Measurements from ENCODE around the gene UNC13A.

Gene UNC13A

DNA sequence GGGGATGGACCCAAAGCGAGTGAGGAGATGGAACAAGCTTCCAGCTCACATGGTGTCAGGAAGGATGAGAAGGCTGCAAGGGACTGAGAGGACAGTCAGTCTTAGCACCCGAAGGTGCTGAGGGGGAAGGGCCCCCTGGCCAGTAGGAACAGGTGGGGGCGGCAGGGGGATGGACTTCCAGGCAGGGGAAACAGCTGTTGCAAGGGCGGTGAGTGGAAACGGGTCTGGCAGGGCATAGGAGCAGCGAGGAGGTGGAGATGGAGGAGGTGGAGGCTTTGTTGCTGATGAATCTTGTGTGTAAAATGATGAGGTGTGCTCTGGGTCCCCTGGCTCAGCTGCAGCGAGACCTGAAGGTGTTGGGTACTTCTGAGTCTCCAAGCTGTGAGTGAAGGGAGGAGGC lies 32.3 kb upstream of the UNC13A start:
- H3K27ac ChIP-seq: peak overlapping the region; percentile 71
- no peak for TF ChIP-seq ZFX (IDR thresholded peaks at IDR 0.05; ENCODE audit: borderline replicate concordance)

DNA sequence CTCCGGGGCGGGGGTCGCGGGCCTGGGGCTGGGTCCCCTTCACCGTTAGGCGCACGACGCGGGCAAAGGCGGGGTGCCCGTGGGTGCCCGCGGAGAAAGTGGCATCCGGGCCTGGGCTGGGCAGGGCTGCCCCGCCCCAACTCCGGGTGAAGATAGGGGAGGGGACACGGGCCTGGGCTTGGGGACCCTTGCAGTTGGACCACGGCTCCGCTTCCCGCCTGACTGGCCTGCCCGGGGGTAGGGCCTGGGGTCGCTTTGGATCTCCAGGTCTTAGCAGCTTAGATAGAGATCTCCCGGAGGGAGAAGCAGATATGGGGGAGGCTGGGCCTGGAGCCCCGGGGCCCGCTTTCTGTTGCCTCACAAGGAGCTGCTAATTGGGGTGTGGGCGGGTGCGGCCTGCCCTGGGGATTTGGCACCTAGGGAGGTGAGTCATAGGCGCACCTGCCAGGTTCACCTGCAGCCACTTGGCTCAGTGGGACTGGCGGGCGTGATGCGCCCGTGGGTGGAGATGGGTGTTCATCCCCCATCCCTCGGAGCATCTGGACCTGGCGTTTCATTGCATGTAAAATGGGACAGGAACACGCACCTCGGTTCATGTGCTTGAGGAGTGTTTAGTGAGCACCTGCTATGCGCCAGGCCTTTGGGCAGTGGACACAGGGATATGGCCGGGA lies 31.7 kb upstream of the UNC13A start:
- TF ChIP-seq ZFX (IDR thresholded peaks at IDR 0.05; ENCODE audit: borderline replicate concordance) (no peak), CTCF (IDR thresholded peaks at IDR 0.05) (no peak)
- H3K27ac ChIP-seq: peak overlapping the region; percentile 71

DNA sequence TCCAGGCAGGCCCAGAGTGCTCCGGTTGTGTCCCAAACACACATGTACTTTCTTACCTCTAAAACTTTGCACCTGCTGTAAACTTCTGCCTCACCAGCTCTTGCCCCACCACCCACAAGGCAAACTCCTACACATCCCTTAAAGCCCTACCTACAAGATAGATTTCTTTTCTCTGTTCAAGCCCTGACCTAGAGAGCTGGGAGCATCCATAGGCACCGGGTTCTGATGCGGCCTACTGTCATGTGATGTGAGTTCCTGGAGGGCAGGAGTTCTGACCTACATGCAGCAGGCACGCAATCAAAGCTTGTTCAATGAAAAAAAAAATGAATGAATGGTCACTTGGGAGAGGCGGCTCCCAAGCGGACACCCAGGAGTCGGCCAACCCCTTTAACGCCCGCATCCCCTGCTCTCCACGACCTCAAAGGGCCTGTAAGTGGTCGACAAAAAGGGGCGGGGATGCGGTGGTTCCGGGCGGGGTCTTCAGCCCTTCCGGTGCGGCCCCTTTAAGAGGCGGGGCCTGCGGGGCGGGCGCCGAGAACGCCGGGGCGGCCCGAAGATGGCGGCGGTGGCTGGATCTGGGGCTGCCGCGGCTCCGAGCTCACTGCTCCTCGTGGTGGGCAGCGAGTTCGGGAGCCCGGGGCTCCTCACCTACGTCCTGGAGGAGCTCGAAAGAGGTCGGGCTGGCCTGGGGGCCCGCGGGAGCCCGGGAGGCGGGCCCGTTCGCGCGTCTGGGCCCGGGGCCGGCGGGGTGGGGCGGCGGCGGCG lies 31.0 kb upstream of the UNC13A start, which contains the start of gene MAP1S:
Gene MAP1S (plus strand): TSS at position 534 of the 765 bp plus-strand sequence. CDS start 23 bp downstream, at position 557.
- TF ChIP-seq CTCF (IDR thresholded peaks at IDR 0.05) (no peak), ZFX (IDR thresholded peaks at IDR 0.05; ENCODE audit: borderline replicate concordance) (no peak)
- peak within 1 kb of the TSS; percentile 71 for H3K27ac ChIP-seq

DNA sequence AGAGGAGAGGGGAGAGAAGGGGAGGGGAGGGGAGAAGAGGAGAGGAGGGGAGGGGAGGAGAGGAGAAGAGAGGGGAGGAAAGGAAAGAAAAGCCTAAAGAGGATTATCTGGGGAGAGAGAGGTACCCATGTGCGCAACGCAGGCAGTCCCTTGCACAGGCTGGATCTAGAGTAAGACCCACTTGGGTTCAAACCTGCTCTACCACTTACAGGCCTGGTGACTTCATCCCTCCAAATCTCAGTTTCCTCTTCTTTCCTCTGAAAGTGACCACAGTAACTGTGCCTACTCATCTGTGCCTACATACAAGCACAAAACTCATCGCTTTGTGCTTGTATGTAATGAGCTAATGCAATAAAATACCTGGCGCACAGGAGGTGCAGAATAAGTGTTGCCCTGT lies 30.4 kb upstream of the UNC13A start:
- no peak for TF ChIP-seq ZFX (IDR thresholded peaks at IDR 0.05; ENCODE audit: borderline replicate concordance)
- TF ChIP-seq CTCF (IDR thresholded peaks at IDR 0.05): no peak
- peak overlapping the region; percentile 71 for H3K27ac ChIP-seq

DNA sequence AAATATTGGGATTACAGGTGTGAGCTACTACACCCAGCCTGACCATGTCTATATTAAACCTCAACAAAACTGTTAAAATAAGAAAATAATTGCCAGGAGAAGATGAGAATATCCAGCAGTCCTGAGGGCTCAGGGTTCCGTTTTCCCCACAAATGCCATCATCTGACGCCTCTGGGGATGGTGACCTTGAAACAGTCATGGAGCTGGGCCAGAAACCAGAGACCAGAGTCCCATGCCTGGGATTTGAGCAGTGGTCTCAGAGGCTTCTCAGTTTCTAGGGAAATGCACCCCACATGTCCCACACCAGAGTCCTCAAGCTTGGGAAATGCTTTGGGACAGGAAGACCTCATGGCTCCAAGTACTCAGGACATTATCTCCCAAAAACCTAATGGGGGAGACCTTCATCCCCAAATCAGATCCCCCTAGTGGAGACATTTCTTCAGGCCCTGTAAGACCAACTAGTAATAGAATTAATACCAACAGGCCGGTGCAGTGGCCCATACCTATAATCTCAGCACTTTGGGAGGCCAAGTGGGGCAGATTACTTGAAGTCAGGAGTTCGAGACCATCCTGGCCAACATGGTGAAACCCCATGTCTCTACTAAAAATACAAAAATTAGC lies 28.3 kb upstream of the UNC13A start:
- TF ChIP-seq CTCF (IDR thresholded peaks at IDR 0.05) (no peak), ZFX (IDR thresholded peaks at IDR 0.05; ENCODE audit: borderline replicate concordance) (no peak)
- no peak overlapping the region for H3K27ac ChIP-seq

DNA sequence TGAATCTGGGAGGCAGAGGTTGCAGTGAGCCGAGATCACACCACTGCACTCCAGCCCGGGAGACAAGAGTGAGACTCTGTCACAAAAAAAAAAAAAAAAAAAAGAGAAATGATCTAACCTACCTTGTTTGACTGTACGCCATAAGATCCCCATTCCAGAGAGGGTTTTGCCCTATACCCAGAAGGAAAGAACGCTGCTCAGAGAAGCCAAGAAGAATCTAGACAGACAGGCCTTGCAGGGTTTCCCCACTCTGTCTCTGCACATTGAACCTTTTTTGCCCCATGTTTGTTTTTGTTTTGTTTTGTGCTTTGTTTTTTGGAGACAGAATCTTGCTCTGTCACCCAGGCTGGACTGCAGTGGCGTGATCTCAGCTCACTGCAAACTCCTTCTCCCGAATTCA lies 23.7 kb upstream of the UNC13A start:
- TF ChIP-seq ZFX (IDR thresholded peaks at IDR 0.05; ENCODE audit: borderline replicate concordance) (no peak), CTCF (IDR thresholded peaks at IDR 0.05) (no peak)
- H3K27ac ChIP-seq: no peak overlapping the region

GRCh38 chr19:17706750-17707181 lies 18.6 kb upstream of the UNC13A start:
- TF ChIP-seq ZFX (IDR thresholded peaks at IDR 0.05; ENCODE audit: borderline replicate concordance) (no peak), CTCF (IDR thresholded peaks at IDR 0.05) (no peak)
- no peak overlapping the region for H3K27ac ChIP-seq

Measured in 22Rv1 (cell line).